ENCODE results near the gene OCA2. TPM values are rescaled to one million over a fixed set of nuclear protein-coding genes. Genes with fewer than 3 reads are reported as not detected.

OCA2 gene
- total and polyA plus RNA-seq, 2 of the 13 experiments (the other 11 are each of a cell fraction or from before 2014, with no cell fraction given): 0.02 to 0.05 TPM

GRCh38 chr15:28002136-28002861 is 96.8 kb downstream of the OCA2 start:
- no peak overlapping the region for H3K27ac ChIP-seq (ENCODE audit: extremely low read length, insufficient read depth, low read length)
- POLR2A ChIA-PET: no interaction called here
- TF ChIP-seq ZNF740 (CRISPR knock-in tag; IDR thresholded peaks at IDR 0.05): no peak
- TF ChIP-seq AKAP8 (CRISPR knock-in tag; IDR thresholded peaks at IDR 0.05): no peak
- no peak for TF ChIP-seq ZNF816 (CRISPR knock-in tag; IDR thresholded peaks at IDR 0.05; ENCODE audit: borderline replicate concordance)
- no peak for TF ChIP-seq ZNF776 (CRISPR knock-in tag; IDR thresholded peaks at IDR 0.05)
- H3K9ac ChIP-seq (ENCODE audit: insufficient read depth, low read depth, low read length): no peak overlapping the region
- no peak overlapping the region for H2AFZ ChIP-seq (ENCODE audit: low read length)
- no peaks in the 10 kb centered on the region for H3K27me3 ChIP-seq (ENCODE audit: control insufficient read depth in 1 of 2, insufficient read depth in 2 of 2, low read length in 2 of 2)
- WGBS (ENCODE audit: low lambda C conversion rate): 49% methylated on average over 6 of the region's 12 CpGs
- intact Hi-C loops (cut with micrococcal nuclease; ENCODE audit: unreplicated experiment) (no loop called here), in situ Hi-C loops (cut with HindIII; ENCODE audit: extremely low pct_ligation_motif_present, low pct_unique_long_range_greater_than_20kb) (no loop called here)
- H3K9me3 ChIP-seq (ENCODE audit: low read length): no peaks in the 10 kb centered on the region
- DNase-seq (ENCODE audit: low spot score) (no peak), ATAC-seq (no peak), FAIRE-seq (no peak)
- BruUV-seq (replicated peaks): no TSS peak
- no peaks in the 10 kb centered on the region for H3K36me3 ChIP-seq (replicated peaks in 1 of 2; ENCODE audit: control insufficient read depth in 1 of 2, insufficient read depth in 2 of 2, low read length in 2 of 2)
- no peaks in the 10 kb centered on the region for H3K4me1 ChIP-seq (ENCODE audit: insufficient read depth, low read length)
- H4K20me1 ChIP-seq (ENCODE audit: insufficient read depth, low read length): no peaks in the 10 kb centered on the region
- no peak overlapping the region for H3K4me2 ChIP-seq (ENCODE audit: low read depth, low read length)
- CTCF ChIA-PET (ENCODE audit: low intra/inter-chr PET ratio, low total read pairs): no interaction called here
- no peak overlapping the region for H3K4me3 ChIP-seq (replicated peaks in 1 of 3; ENCODE audit: insufficient read depth in 1 of 3, low read depth in 2 of 3, low read length in 3 of 3)
- H3K79me2 ChIP-seq (ENCODE audit: insufficient read depth, low read length): no peaks in the 10 kb centered on the region

DNA sequence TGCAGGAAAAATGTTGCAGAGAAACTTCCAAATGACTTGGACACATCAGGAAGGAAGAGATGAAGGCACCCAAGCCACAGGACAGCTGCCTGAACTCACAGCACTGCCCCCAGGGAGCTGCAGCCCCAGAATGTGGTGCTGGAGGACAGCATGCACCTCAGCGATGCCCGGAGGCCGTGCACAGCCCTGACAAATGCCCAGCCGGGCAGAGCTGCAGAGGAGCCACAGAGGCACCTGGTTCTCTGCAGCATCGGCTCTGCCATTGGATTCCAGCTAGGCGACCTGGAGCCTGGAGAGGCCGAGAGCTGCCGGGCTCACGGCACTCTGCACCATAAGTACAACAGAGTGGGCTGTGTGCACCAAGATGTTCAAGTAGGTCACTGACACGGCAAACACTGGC is 97.5 kb downstream of the OCA2 start:
- CTCF ChIA-PET (ENCODE audit: low intra/inter-chr PET ratio, low total read pairs): no interaction called here
- Histone ChIP-seq H3K4me2 (ENCODE audit: low read depth, low read length) (no peak overlapping the region), H3K4me3 (replicated peaks in 1 of 3; ENCODE audit: insufficient read depth in 1 of 3, low read depth in 2 of 3, low read length in 3 of 3) (no peak overlapping the region), H3K27me3 (ENCODE audit: control insufficient read depth in 1 of 2, insufficient read depth in 2 of 2, low read length in 2 of 2) (no peaks in the 10 kb centered on the region), H3K79me2 (ENCODE audit: insufficient read depth, low read length) (no peaks in the 10 kb centered on the region), H3K27ac (ENCODE audit: extremely low read length, insufficient read depth, low read length) (no peak overlapping the region), H3K36me3 (replicated peaks in 1 of 2; ENCODE audit: control insufficient read depth in 1 of 2, insufficient read depth in 2 of 2, low read length in 2 of 2) (no peaks in the 10 kb centered on the region), H4K20me1 (ENCODE audit: insufficient read depth, low read length) (no peaks in the 10 kb centered on the region), H2AFZ (ENCODE audit: low read length) (no peak overlapping the region), H3K9ac (ENCODE audit: insufficient read depth, low read depth, low read length) (no peak overlapping the region), H3K4me1 (ENCODE audit: insufficient read depth, low read length) (no peaks in the 10 kb centered on the region), H3K9me3 (ENCODE audit: low read length) (no peaks in the 10 kb centered on the region)
- POLR2A ChIA-PET: no interaction called here
- BruUV-seq (replicated peaks): no TSS peak
- DNase-seq (ENCODE audit: low spot score): no peak
- ATAC-seq: no peak
- 38% methylated on average over 6 of the region's 10 CpGs for WGBS (ENCODE audit: low lambda C conversion rate)
- intact Hi-C loops (cut with micrococcal nuclease; ENCODE audit: unreplicated experiment) (no loop called here), in situ Hi-C loops (cut with HindIII; ENCODE audit: extremely low pct_ligation_motif_present, low pct_unique_long_range_greater_than_20kb) (no loop called here)
- no peak for FAIRE-seq
- TF ChIP-seq GABPB1 (CRISPR knock-in tag; IDR thresholded peaks at IDR 0.05) (no peak), ARID2 (CRISPR knock-in tag; IDR thresholded peaks at IDR 0.05; ENCODE audit: borderline replicate concordance) (no peak), TRIM24 (CRISPR knock-in tag; IDR thresholded peaks at IDR 0.05) (no peak), FOSL1 (CRISPR knock-in tag; IDR thresholded peaks at IDR 0.05; ENCODE audit: borderline replicate concordance) (no peak), ZSCAN21 (CRISPR knock-in tag; IDR thresholded peaks at IDR 0.05; ENCODE audit: borderline replicate concordance) (no peak), ZNF777 (CRISPR knock-in tag; IDR thresholded peaks at IDR 0.05) (no peak), YY1 (IDR thresholded peaks at IDR 0.05; ENCODE audit: insufficient read depth, insufficient replicate concordance, low read depth, low read length) (no peak), NCOA2 (CRISPR knock-in tag; IDR thresholded peaks at IDR 0.05) (no peak), ZNF333 (CRISPR knock-in tag; IDR thresholded peaks at IDR 0.05; ENCODE audit: borderline replicate concordance) (no peak), PHF8 (CRISPR knock-in tag; IDR thresholded peaks at IDR 0.05) (no peak), ZNF740 (CRISPR knock-in tag; IDR thresholded peaks at IDR 0.05) (no peak), MXD4 (CRISPR knock-in tag; IDR thresholded peaks at IDR 0.05) (no peak), ZNF230 (CRISPR knock-in tag; IDR thresholded peaks at IDR 0.05) (no peak)
- TF ChIP-seq, protein P1, sequence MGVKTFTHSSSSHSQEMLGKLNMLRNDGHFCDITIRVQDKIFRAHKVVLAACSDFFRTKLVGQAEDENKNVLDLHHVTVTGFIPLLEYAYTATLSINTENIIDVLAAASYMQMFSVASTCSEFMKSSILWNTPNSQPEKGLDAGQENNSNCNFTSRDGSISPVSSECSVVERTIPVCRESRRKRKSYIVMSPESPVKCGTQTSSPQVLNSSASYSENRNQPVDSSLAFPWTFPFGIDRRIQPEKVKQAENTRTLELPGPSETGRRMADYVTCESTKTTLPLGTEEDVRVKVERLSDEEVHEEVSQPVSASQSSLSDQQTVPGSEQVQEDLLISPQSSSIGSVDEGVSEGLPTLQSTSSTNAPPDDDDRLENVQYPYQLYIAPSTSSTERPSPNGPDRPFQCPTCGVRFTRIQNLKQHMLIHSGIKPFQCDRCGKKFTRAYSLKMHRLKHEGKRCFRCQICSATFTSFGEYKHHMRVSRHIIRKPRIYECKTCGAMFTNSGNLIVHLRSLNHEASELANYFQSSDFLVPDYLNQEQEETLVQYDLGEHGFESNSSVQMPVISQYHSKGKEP (CRISPR knock-in tag; IDR thresholded peaks at IDR 0.05): no peak

All from HepG2 (cell line).